ENCODE measurements around the gene SLC22A12.
A peak's percentile ranks its signal among the peaks of the same experiment; 100 is the strongest.

Gene SLC22A12

GRCh38 chr11:64629103-64629502, 38.1 kb downstream of the SLC22A12 start:
- DNase-seq: no peak

- no peak for DNase-seq
Measured at GRCh38 chr11:64629796-64630562, 39.0 kb downstream of the SLC22A12 start.

- no peak for DNase-seq
Measured at GRCh38 chr11:64631675-64632074, 40.7 kb downstream of the SLC22A12 start.

- no peak for DNase-seq
Measured at GRCh38 chr11:64632237-64632636, 41.2 kb downstream of the SLC22A12 start.

- no peak for DNase-seq
Measured at GRCh38 chr11:64632654-64633053, 41.6 kb downstream of the SLC22A12 start.

GRCh38 chr11:64633555-64634159, 42.6 kb downstream of the SLC22A12 start:
- DNase-seq: no peak

- DNase-seq: no peak
Measured at GRCh38 chr11:64637334-64638017, 46.5 kb downstream of the SLC22A12 start.

- no peak for DNase-seq
Measured at GRCh38 chr11:64638018-64638665, 47.1 kb downstream of the SLC22A12 start.

- no peak for DNase-seq
Measured at GRCh38 chr11:64638829-64639228, 47.8 kb downstream of the SLC22A12 start.

GRCh38 chr11:64639885-64640284, 48.9 kb downstream of the SLC22A12 start:
- no peak for DNase-seq

- no peak for DNase-seq
Measured at GRCh38 chr11:64641596-64642417, 50.8 kb downstream of the SLC22A12 start.

GRCh38 chr11:64642418-64642735, 51.4 kb downstream of the SLC22A12 start:
- no peak for DNase-seq

- no peak for DNase-seq
Measured at GRCh38 chr11:64642871-64643255, 51.8 kb downstream of the SLC22A12 start.

GRCh38 chr11:64643256-64643881, 52.3 kb downstream of the SLC22A12 start:
- DNase-seq: no peak

GRCh38 chr11:64643920-64644646, 53.1 kb downstream of the SLC22A12 start:
- no peak for DNase-seq

- DNase-seq: no peak
Measured at GRCh38 chr11:64644647-64645275, 53.7 kb downstream of the SLC22A12 start.

GRCh38 chr11:64647019-64647779, 56.2 kb downstream of the SLC22A12 start:
- DNase-seq: no peak

GRCh38 chr11:64648551-64648950, 57.5 kb downstream of the SLC22A12 start:
- no peak for DNase-seq

GRCh38 chr11:64649291-64649697, 58.3 kb downstream of the SLC22A12 start:
- peak in 1 of 2 donors; percentile 17 for DNase-seq

- DNase-seq: no peak
Measured at GRCh38 chr11:64650923-64651523, 60.0 kb downstream of the SLC22A12 start.

Data from CD4-positive, alpha-beta T cell treated with Interferon alpha-2 for 1 hour (primary cell).